Iris pigment epithelial cell (primary cell): Measurements from ENCODE around the gene APOE.
"Not testable (repeated sequence)": the region's sequence is repeated elsewhere in the genome, so short reads cannot be mapped to it uniquely, and the experiment has no call there.

ENCODE experiments used
- DNase-seq: peaks from one replicate; pipeline ENCODE4 v3.0.0-alpha.2; 2011; ENCODE audit warnings: low read depth

The APOE gene

GRCh38 chr19:44884566-44884965 is 21.0 kb upstream of the APOE start:
- DNase-seq = no peak

GRCh38 chr19:44886141-44886540 is 19.5 kb upstream of the APOE start:
- no peak for DNase-seq

GRCh38 chr19:44887648-44888047 is 17.9 kb upstream of the APOE start:
- no peak for DNase-seq

DNA sequence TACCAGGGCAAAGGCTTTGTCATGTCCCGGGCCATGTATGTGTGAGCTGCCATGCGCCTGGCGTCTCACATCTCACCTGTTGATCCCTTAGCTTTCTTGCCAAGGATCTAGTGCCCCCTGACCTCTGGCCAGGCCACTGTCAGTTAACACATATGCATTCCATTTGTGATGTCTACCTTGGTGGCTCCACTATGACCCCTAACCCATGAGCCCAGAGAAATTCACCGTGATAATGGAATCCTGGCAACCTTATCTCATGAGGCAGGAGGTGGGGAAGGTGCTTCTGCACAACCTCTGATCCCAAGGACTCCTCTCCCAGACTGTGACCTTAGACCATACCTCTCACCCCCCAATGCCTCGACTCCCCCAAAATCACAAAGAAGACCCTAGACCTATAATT is 17.3 kb upstream of the APOE start:
- not testable (repeated sequence) for DNase-seq

DNA sequence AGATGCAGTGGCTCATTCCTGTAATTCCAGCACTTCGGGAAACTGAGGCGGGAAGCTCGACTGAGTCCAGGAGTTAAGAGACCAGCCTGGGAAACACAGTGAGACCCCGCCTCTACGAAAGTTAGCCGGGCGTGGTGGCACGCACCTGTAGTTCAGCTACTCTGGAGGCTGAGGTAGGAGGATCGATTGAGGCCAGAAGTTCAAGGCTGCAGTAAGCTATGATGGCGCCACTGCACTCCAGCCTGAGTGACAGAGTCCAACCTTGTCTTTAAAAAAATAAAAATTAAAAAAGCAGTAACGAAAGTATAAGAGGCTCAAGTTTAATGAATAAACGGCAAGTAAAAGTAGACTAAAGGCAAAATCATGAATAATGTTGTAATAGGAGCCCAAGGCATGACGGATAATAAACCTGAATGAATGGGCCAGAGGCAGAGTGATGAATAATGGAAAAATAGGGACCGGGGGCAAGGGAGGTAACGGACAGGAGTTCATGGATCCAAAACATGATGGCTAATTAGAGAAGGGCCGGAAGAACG is 15.7 kb upstream of the APOE start:
- DNase-seq = no peak

- DNase-seq = peak; percentile 100
Observed at GRCh38 chr19:44890366-44891015, 15.1 kb upstream of the APOE start.

GRCh38 chr19:44891016-44891882 is 14.3 kb upstream of the APOE start, which contains the start of gene TOMM40:
Gene TOMM40, plus strand, starts transcription at chr19:44891254. Its CDS starts 162 bp downstream, at chr19:44891416.
- DNase-seq = peak; percentile 99

- DNase-seq = no peak
Observed at GRCh38 chr19:44892932-44893331, 12.7 kb upstream of the APOE start.

GRCh38 chr19:44893332-44894051 is 12.1 kb upstream of the APOE start:
- DNase-seq = no peak

DNA sequence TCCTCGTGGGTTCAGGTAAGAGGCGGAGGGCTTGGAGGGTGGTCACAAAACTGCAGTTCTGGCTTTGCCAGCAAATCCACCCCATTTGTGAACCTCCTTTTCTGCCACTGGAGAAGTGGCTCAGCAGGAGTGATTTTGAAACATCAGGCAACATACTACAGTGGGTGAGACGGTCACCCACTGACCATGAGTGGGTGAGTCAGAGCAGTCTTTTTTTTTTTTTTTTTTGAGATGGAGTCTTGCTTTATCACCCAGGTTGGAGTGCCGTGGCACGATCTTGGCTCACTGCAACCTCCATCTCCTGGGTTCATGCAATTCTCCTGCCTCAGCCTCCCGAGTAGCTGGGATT is 11.6 kb upstream of the APOE start:
- no peak for DNase-seq

GRCh38 chr19:44894946-44895345 is 10.7 kb upstream of the APOE start:
- DNase-seq = no peak

- DNase-seq = no peak
Observed at GRCh38 chr19:44897835-44898234, 7.8 kb upstream of the APOE start.

- DNase-seq = no peak
Observed at GRCh38 chr19:44900328-44901244, 5.0 kb upstream of the APOE start.

DNA sequence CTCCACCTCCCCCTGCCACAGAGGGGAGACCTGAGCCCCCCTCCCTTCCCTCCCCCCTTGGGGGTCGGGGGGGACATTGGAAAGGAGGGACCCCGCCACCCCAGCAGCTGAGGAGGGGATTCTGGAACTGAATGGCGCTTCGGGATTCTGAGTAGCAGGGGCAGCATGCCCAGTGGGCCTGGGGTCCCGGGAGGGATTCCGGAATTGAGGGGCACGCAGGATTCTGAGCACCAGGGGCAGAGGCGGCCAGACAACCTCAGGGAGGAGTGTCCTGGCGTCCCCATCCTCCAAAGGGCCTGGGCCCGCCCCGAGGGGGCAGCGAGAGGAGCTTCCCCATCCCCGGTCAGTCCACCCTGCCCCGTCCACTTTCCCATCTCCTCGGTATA is 2.4 kb upstream of the APOE start:
- no peak for DNase-seq

- peak; percentile 59 for DNase-seq
Observed at GRCh38 chr19:44903602-44904425, 1.8 kb upstream of the APOE start.

DNA sequence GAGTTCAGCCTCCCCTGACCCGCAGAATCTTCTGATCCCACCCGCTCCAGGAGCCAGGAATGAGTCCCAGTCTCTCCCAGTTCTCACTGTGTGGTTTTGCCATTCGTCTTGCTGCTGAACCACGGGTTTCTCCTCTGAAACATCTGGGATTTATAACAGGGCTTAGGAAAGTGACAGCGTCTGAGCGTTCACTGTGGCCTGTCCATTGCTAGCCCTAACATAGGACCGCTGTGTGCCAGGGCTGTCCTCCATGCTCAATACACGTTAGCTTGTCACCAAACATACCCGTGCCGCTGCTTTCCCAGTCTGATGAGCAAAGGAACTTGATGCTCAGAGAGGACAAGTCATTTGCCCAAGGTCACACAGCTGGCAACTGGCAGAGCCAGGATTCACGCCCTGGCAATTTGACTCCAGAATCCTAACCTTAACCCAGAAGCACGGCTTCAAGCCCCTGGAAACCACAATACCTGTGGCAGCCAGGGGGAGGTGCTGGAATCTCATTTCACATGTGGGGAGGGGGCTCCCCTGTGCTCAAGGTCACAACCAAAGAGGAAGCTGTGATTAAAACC is 1.1 kb upstream of the APOE start:
- no peak for DNase-seq

- no peak for DNase-seq
Observed at GRCh38 chr19:44907613-44908012, 2.0 kb downstream of the APOE start.

GRCh38 chr19:44908074-44908835 is 2.7 kb downstream of the APOE start:
- no peak for DNase-seq

- DNase-seq = no peak
Observed at GRCh38 chr19:44908836-44909261, 3.3 kb downstream of the APOE start.
